ENCODE data around the gene LDAH. TPM values are rescaled to one million over a fixed set of nuclear protein-coding genes. Genes with fewer than 3 reads are reported as not detected.

The LDAH gene
- total RNA-seq, 1 donor: 17.4 TPM

DNA sequence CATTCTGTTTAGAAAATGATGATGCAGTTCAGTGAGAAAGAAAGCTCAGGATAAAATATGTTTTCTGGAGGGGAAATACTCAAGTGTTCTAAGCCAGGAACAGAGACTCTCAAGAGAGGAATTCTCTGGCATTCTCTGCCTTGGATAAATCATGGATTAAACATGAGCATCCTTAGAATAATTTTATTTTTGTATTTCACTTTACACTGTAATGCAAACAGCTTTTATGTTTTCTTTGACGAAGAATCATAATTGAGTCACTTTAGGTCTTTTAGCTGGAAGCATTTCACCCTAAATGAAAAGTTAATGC, 144.9 kb downstream of the LDAH start:
- Histone ChIP-seq H2AFZ (ENCODE audit: low read length) (no peak overlapping the region), H3K4me2 (ENCODE audit: insufficient read depth, low read length) (no peak overlapping the region), H3K9me3 (ENCODE audit: low read depth, low read length) (no peaks in the 10 kb centered on the region), H3K27ac (ENCODE audit: low read depth, low read length) (no peak overlapping the region), H3K79me2 (ENCODE audit: insufficient read depth, low read length) (no peaks in the 10 kb centered on the region), H3K36me3 (ENCODE audit: insufficient read depth, low read length) (no peaks in the 10 kb centered on the region), H3K27me3 (ENCODE audit: insufficient read depth, low read length) (peaks cover 10% of the 10 kb centered on the region), H4K20me1 (ENCODE audit: insufficient read depth, low read length) (no peaks in the 10 kb centered on the region), H3K4me1 (ENCODE audit: insufficient read depth, low read length) (peaks cover 11% of the 10 kb centered on the region), H3K4me3 (ENCODE audit: insufficient read depth, low read length) (no peak overlapping the region)
- no peak for DNase-seq (ENCODE audit: insufficient read length, low spot score, missing footprints)
- no peak for TF ChIP-seq CTCF (IDR thresholded peaks at IDR 0.05; ENCODE audit: extremely low read depth, low read depth, low read length)

- Histone ChIP-seq H3K27ac (ENCODE audit: low read depth, low read length) (no peak overlapping the region), H3K9me3 (ENCODE audit: low read depth, low read length) (no peaks in the 10 kb centered on the region), H3K36me3 (ENCODE audit: insufficient read depth, low read length) (no peaks in the 10 kb centered on the region), H3K79me2 (ENCODE audit: insufficient read depth, low read length) (no peaks in the 10 kb centered on the region), H4K20me1 (ENCODE audit: insufficient read depth, low read length) (no peaks in the 10 kb centered on the region), H3K27me3 (ENCODE audit: insufficient read depth, low read length) (peaks cover 15% of the 10 kb centered on the region), H3K4me3 (ENCODE audit: insufficient read depth, low read length) (no peak overlapping the region), H2AFZ (ENCODE audit: low read length) (no peak overlapping the region), H3K4me2 (ENCODE audit: insufficient read depth, low read length) (no peak overlapping the region), H3K4me1 (ENCODE audit: insufficient read depth, low read length) (peaks cover 11% of the 10 kb centered on the region)
- peak; percentile 29 for TF ChIP-seq CTCF (IDR thresholded peaks at IDR 0.05; ENCODE audit: extremely low read depth, low read depth, low read length)
- no peak for DNase-seq (ENCODE audit: insufficient read length, low spot score, missing footprints)
Observed at GRCh38 chr2:20677301-20678085, 145.4 kb downstream of the LDAH start.

DNA sequence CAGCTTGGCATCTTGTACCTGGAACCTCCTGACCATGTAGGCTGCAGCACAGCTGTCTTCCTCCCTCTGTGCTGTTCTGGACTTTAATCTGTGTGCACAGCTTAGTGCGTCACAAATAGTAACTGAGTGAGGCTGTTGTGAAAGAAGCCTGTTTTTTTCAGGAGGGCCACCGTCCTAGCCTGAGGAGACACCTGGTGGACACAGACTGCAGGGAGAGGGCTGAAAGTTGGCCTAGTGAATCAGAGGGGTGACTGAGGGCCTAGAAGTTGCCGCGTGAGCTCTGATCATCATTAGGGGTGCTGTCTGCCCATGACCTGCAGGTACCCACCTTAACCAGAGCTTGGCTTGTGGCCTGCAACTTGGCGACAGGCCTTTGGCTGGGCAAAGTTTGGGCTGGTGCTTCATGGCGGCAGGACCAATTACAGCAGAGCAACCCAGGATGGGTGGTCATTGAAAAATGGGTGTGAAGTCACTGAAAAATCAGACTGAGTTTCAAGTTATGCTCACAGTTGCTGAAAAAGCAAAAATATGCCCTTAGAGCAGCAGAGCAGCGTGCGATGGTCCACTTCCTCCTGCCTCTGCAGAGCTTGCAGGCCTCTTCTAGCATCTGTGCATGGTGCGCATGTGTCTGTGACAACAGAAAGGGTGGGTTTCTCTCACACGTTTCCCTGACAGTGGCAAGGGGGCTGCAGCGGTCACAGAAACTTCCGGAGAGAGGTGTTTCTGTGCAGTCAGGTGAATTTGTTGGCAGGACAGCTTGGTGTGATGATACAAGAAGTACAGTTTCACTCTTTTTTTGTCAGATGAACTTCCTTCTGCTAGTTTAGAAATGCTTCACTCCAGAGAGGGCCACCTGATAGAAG, 146.3 kb downstream of the LDAH start:
- Histone ChIP-seq H4K20me1 (ENCODE audit: insufficient read depth, low read length) (no peaks in the 10 kb centered on the region), H3K4me2 (ENCODE audit: insufficient read depth, low read length) (no peak overlapping the region), H3K27ac (ENCODE audit: low read depth, low read length) (no peak overlapping the region), H3K4me1 (ENCODE audit: insufficient read depth, low read length) (peaks cover 11% of the 10 kb centered on the region), H3K79me2 (ENCODE audit: insufficient read depth, low read length) (no peaks in the 10 kb centered on the region), H3K36me3 (ENCODE audit: insufficient read depth, low read length) (no peaks in the 10 kb centered on the region), H3K9me3 (ENCODE audit: low read depth, low read length) (no peaks in the 10 kb centered on the region), H3K27me3 (ENCODE audit: insufficient read depth, low read length) (peaks cover 24% of the 10 kb centered on the region), H2AFZ (ENCODE audit: low read length) (no peak overlapping the region), H3K4me3 (ENCODE audit: insufficient read depth, low read length) (no peak overlapping the region)
- no peak for DNase-seq (ENCODE audit: insufficient read length, low spot score, missing footprints)
- TF ChIP-seq CTCF (IDR thresholded peaks at IDR 0.05; ENCODE audit: extremely low read depth, low read depth, low read length): no peak
